ENCODE data around the gene FTCD. TPM values are rescaled to one million over a fixed set of nuclear protein-coding genes. Genes with fewer than 3 reads are reported as not detected.

FTCD gene
- total and polyA plus RNA-seq, 10 of the 15 experiments (the other 5 are each of a cell fraction or from before 2014, with no cell fraction given) = 0.27 to 0.28 TPM; not detected in 8

GRCh38 chr21:46150491-46151121 lies 4.8 kb downstream of the FTCD start (continued):
- no peak for TF ChIP-seq PBX3 (IDR thresholded peaks at IDR 0.05; ENCODE audit: insufficient replicate concordance, low read depth, low read length)

- ChIA-PET RAD21 (ENCODE audit: unreplicated experiment) (no interaction called here), CTCF (no interaction called here), POLR2A (no interaction called here), SMC1A (ENCODE audit: uncharacterized antibody, unreplicated experiment) (no interaction called here)
- Histone ChIP-seq H3K4me2 (ENCODE audit: control insufficient read depth, insufficient read depth) (no peak overlapping the region), H3K27ac (ENCODE audit: control insufficient read depth, insufficient read depth) (no peak overlapping the region), H4K20me1 (ENCODE audit: control insufficient read depth, insufficient read depth) (no peaks in the 10 kb centered on the region), H3K4me3 (no peak overlapping the region), H3K9me3 (replicated peaks; ENCODE audit: control insufficient read depth, insufficient read depth, low read length) (no peaks in the 10 kb centered on the region), H3K4me1 (ENCODE audit: control insufficient read depth, insufficient read depth, low read length) (no peaks in the 10 kb centered on the region), H3K36me3 (ENCODE audit: control insufficient read depth in 2 of 2, insufficient read depth in 2 of 2, low read length in 1 of 2) (no peaks in the 10 kb centered on the region), H2AFZ (ENCODE audit: control insufficient read depth, low read depth, low read length) (no peak overlapping the region), H3K79me2 (ENCODE audit: control insufficient read depth, insufficient read depth, low read length) (no peaks in the 10 kb centered on the region), H3K9ac (ENCODE audit: control insufficient read depth, insufficient read depth, low read length) (no peak overlapping the region), H3K27me3 (replicated peaks in 1 of 2; ENCODE audit: control insufficient read depth in 2 of 2, insufficient read depth in 2 of 2, low read length in 1 of 2) (no peaks in the 10 kb centered on the region)
- BruUV-seq (replicated peaks) = no TSS peak
- intact Hi-C loops (cut with micrococcal nuclease; ENCODE audit: unreplicated experiment) (no loop called here), in situ Hi-C loops (cut with MboI) (no loop called here)
- FAIRE-seq (no peak), DNase-seq (ENCODE audit: low read depth, low spot score) (no peak), ATAC-seq (no peak)
- TF ChIP-seq ZNF592 (IDR thresholded peaks at IDR 0.05) (no peak), CREB1 (IDR thresholded peaks at IDR 0.05; ENCODE audit: low read depth) (no peak), RFX5 (IDR thresholded peaks at IDR 0.05; ENCODE audit: low read depth, low read length) (no peak), SPI1 (IDR thresholded peaks at IDR 0.05; ENCODE audit: borderline replicate concordance, insufficient read depth, low read depth, low read length) (no peak), GABPA (IDR thresholded peaks at IDR 0.05; ENCODE audit: low read depth) (no peak), PML (IDR thresholded peaks at IDR 0.05; ENCODE audit: low read length) (no peak), MTA3 (IDR thresholded peaks at IDR 0.05; ENCODE audit: borderline replicate concordance, low read length) (no peak), ESRRA (IDR thresholded peaks at IDR 0.05; ENCODE audit: low read length) (no peak)
- WGBS (ENCODE audit: insufficient coverage, insufficient replicate concordance, low lambda C conversion rate, missing lambda C conversion rate) = 54% methylated on average over 19 of the region's 19 CpGs
Observed at GRCh38 chr21:46150073-46150472, 5.3 kb downstream of the FTCD start.

All from GM12878 (cell line).